Transverse colon (tissue), 4 donors: ENCODE measurements around the gene CCDC12.

ENCODE experiments used
- CTCF ChIP-seq, 5 experiments: fragments of 200-600 bp in 3 of 5; fragments of 450-650 bp in 2 of 5; sonication (generic) in 3 of 5; IDR thresholded peaks; 1 replicate in 2 of 5; 2 replicates in 3 of 5; pipeline ENCODE4 v1.5.1; 2016 to 2017; ENCODE audit warnings: antibody characterized with exemption in 5 of 5, inconsistent platforms in 3 of 5, mild to moderate bottlenecking in 2 of 5, moderate library complexity in 1 of 5
- POLR2A ChIP-seq: fragments of 450-650 bp; IDR thresholded peaks from one replicate; pipeline ENCODE4 v1.6.1; 2016; ENCODE audit warnings: antibody characterized with exemption, mild to moderate bottlenecking, moderate library complexity
- POLR2AphosphoS5 ChIP-seq, 3 donors: sonication (generic); formaldehyde crosslinking; IDR thresholded peaks; one replicate each; pipeline ENCODE4 v1.6.1; 2016; ENCODE audit warnings: antibody characterized with exemption in 3 of 3

GRCh38 chr3:46918202-46918601 lies 58.3 kb downstream of the CCDC12 start:
- TF ChIP-seq CTCF (IDR thresholded peaks at IDR 0.05) (no peak), POLR2AphosphoS5 (IDR thresholded peaks at IDR 0.05) (no peak), POLR2A (no peak)
